Measurements from ENCODE around the gene MCHR1. TPM values are rescaled to one million over a fixed set of nuclear protein-coding genes. Genes with fewer than 3 reads are reported as not detected.
"Not testable (repeated sequence)": the region's sequence is repeated elsewhere in the genome, so short reads cannot be mapped to it uniquely, and the experiment has no call there.

The MCHR1 gene
- total RNA-seq, 1 donor from 2014 or later, result 3.2 TPM

DNA sequence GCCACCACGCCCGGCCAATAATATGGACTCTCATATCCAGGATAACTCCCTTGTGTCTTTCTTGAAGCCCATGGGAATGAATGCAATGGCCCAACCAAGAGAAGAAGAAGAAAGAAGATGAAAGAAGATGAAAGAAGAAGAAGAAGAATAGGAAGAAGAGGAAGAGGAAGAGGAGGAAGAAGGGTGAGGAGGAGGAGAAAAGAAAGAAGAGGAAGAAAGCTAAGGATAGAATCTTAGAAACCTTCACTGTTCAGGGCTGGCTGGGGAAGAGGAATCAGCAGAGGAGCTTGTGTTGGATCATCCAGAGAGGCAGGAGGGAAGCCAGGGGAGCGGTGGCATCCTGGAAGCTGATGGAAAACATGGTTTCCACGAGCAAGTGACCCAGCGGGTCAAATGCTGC lies 28.9 kb downstream of the MCHR1 start:
- Mint-ChIP-seq H3K27me3 (ENCODE audit: low read depth) (no peaks in the 10 kb centered on the region), H3K4me3 (no peak overlapping the region), H3K4me1 (peaks cover 27% of the 10 kb centered on the region), H3K36me3 (peaks cover 3% of the 10 kb centered on the region), H3K9me3 (peaks cover 11% of the 10 kb centered on the region), H3K27ac (peak overlapping the region; percentile 59)
- TF ChIP-seq, protein P1, sequence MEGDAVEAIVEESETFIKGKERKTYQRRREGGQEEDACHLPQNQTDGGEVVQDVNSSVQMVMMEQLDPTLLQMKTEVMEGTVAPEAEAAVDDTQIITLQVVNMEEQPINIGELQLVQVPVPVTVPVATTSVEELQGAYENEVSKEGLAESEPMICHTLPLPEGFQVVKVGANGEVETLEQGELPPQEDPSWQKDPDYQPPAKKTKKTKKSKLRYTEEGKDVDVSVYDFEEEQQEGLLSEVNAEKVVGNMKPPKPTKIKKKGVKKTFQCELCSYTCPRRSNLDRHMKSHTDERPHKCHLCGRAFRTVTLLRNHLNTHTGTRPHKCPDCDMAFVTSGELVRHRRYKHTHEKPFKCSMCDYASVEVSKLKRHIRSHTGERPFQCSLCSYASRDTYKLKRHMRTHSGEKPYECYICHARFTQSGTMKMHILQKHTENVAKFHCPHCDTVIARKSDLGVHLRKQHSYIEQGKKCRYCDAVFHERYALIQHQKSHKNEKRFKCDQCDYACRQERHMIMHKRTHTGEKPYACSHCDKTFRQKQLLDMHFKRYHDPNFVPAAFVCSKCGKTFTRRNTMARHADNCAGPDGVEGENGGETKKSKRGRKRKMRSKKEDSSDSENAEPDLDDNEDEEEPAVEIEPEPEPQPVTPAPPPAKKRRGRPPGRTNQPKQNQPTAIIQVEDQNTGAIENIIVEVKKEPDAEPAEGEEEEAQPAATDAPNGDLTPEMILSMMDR (IDR thresholded peaks at IDR 0.05; ENCODE audit: unreplicated experiment), result no peak
- DNase-seq (ENCODE audit: low spot score in 2 of 2, unreplicated experiment in 2 of 2), result no peak

DNA sequence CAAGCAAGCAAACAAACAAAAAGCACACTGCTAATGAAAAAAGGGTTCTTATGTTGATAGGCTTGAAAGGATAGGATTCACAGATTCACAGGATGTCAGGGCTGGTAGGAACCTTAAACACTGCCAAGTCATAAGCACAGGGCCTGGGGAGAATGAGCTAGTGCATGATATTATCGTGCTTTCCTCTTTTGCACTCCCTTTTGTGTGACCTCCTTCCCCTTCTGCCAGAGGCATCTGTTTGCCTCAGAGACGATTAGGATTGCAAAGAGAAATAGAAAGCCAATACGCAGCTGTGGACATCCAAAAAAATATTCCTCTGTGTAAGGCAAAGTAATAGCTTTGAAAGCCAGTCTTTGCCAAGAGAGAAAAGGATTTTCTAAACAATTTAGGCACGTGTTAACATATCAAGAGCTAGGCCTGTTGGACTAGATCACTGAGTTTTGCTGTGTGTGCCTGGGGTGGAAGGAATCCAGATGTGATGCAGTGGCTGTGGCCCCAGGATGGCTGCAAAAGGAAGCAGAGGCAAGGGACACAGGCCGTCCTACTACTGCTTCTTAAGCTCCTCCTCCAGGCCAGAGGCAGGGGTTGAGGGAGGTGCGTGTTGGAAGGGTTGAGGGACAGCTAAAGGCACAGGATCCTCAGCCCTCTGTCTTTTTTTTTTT lies 30.6 kb downstream of the MCHR1 start:
- TF ChIP-seq, protein P1 (IDR thresholded peaks at IDR 0.05; ENCODE audit: unreplicated experiment), result no peak
- Mint-ChIP-seq H3K36me3 (peaks cover 3% of the 10 kb centered on the region), H3K9me3 (peaks cover 11% of the 10 kb centered on the region), H3K4me1 (peaks cover 36% of the 10 kb centered on the region), H3K4me3 (no peak overlapping the region), H3K27me3 (ENCODE audit: low read depth) (no peaks in the 10 kb centered on the region), H3K27ac (peak overlapping the region; percentile 98)
- no peak for DNase-seq (ENCODE audit: low spot score in 2 of 2, unreplicated experiment in 2 of 2)

DNA sequence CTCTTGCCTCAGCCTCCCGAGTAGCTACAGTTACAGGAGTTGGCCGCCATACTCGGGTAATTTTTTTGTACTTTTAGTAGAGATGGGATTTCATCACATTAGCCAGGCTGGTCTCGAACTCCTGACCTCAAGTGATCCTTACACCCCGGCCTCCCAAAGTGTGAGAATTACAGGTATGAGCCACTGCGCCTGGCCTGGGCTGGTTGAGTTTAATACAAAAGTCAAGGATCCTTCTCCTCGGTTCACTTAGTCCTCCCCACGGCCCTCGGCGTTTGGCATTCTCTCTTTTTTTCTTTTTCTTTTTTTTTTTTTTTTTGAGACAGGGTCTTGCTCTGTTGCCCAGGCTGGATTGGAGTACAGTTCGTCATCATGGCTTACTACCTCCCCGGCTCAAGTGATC lies 33.0 kb downstream of the MCHR1 start:
- peaks cover 40% of the 10 kb centered on the region for H3K4me1 Mint-ChIP-seq
- H3K27ac Mint-ChIP-seq, result peak overlapping the region; percentile 98
- no peak for DNase-seq (ENCODE audit: low spot score in 2 of 2, unreplicated experiment in 2 of 2)
- no peak overlapping the region for H3K4me3 Mint-ChIP-seq
- no peaks in the 10 kb centered on the region for H3K36me3 Mint-ChIP-seq
- TF ChIP-seq, protein P1 (IDR thresholded peaks at IDR 0.05; ENCODE audit: unreplicated experiment), result no peak
- no peaks in the 10 kb centered on the region for H3K27me3 Mint-ChIP-seq (ENCODE audit: low read depth)
- H3K9me3 Mint-ChIP-seq, result peaks cover 7% of the 10 kb centered on the region

DNA sequence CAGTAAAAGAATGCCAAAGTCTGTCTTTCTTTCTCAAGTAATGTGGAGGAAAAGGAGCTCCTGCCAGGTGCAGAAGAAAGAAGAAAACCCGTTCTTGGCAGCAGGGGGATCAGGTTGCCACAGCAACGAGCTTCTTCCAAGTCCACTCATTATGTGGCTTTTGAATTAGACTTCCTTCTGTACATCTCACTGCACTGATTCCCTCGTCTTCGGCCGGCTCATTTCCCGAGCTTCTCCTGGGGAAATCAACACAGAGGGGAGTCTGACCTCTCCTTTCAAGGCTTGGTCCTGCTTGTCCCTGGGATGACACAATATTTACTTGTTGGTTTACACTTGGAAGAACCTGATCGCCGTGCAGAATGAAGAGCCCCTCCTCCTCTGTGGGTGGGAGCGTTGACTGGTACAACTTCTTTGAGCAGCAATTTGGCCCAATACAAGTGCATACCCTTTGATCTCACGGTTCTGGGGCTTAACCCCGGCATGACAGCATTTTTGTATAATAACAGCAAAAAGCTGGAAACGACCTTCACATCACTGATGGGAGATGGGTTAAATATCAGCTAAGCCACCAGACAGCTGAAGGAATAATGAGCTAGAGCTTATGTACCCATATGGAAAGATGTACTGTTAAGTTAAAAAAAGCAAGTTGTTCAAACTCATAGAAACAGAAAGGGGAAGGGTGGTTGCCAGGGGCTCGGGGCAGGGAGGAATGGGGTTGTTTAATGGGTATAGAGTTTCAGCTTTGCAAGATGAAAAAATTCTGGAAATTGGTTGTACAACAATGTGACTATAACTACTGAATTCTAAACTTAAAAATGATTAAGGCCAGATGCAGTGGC lies 35.4 kb downstream of the MCHR1 start:
- DNase-seq (ENCODE audit: low spot score in 2 of 2, unreplicated experiment in 2 of 2), result peak in 1 of 2 experiments; percentile 53
- H3K27me3 Mint-ChIP-seq (ENCODE audit: low read depth), result no peaks in the 10 kb centered on the region
- H3K4me3 Mint-ChIP-seq, result peak overlapping the region; percentile 57
- H3K9me3 Mint-ChIP-seq, result no peaks in the 10 kb centered on the region
- H3K4me1 Mint-ChIP-seq, result peaks cover 48% of the 10 kb centered on the region
- no peaks in the 10 kb centered on the region for H3K36me3 Mint-ChIP-seq
- H3K27ac Mint-ChIP-seq, result peak overlapping the region; percentile 97
- TF ChIP-seq, protein P1 (IDR thresholded peaks at IDR 0.05; ENCODE audit: unreplicated experiment), result no peak

DNA sequence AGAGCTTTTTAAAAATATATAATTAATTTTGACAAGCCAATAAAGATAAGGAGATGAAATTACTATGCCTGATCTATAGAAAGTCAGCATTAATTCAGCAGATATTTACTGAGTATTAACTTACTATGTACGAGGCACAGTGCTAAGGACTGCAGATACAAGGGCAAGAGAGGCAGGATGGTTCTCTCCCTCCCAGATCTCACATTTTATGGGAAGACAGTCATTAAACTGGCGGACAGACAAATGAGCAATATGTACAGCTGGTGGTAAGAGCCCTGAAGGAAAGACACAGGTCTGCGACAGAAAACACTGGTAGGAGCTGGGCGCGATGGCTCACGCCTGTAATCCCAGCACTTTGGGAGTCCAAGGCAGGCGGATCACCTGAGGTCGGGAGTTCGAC lies 36.8 kb downstream of the MCHR1 start:
- no peaks in the 10 kb centered on the region for H3K36me3 Mint-ChIP-seq
- peaks cover 45% of the 10 kb centered on the region for H3K4me1 Mint-ChIP-seq
- no peak overlapping the region for H3K4me3 Mint-ChIP-seq
- no peaks in the 10 kb centered on the region for H3K27me3 Mint-ChIP-seq (ENCODE audit: low read depth)
- no peak for DNase-seq (ENCODE audit: low spot score in 2 of 2, unreplicated experiment in 2 of 2)
- TF ChIP-seq, protein P1 (IDR thresholded peaks at IDR 0.05; ENCODE audit: unreplicated experiment), result no peak
- peak overlapping the region; percentile 23 for H3K27ac Mint-ChIP-seq
- H3K9me3 Mint-ChIP-seq, result no peaks in the 10 kb centered on the region

DNA sequence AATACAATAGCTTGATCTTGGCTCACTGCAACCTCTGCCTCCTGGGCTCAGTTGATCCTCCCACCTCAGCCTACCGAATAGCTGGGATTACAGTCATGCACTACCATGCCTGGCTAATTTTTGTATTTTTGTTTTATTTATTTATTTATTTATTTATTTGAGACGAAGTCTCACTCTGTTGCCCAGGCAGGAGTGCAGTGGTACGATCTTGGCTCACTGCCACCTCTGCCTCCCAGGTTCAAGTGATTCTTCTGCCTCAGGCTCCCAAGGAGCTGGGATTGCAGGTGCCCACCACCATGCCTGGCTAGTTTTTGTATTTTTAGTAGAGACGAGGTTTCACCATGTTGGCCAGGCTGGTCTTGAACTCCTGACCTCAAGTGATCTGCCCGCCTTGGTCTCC lies 38.4 kb downstream of the MCHR1 start:
- H3K27me3 Mint-ChIP-seq (ENCODE audit: low read depth); H3K9me3 Mint-ChIP-seq; DNase-seq (ENCODE audit: low spot score in 2 of 2, unreplicated experiment in 2 of 2); H3K36me3 Mint-ChIP-seq; H3K4me3 Mint-ChIP-seq: not testable (repeated sequence)
- Mint-ChIP-seq H3K27ac (peak overlapping the region; percentile 37), H3K4me1 (peaks cover 44% of the 10 kb centered on the region)
